T-helper 2 cell (primary cell): ENCODE measurements around the gene TUBGCP3.

Experiments
- DNase-seq, 5 experiments: peaks; one replicate each; pipeline versions ENCODE4 v3.0.0 to v3.0.0-alpha.2; 2012 to 2022

The TUBGCP3 gene

GRCh38 chr13:112451512-112452379 lies 136.2 kb downstream of the TUBGCP3 start:
- DNase-seq: no peak

GRCh38 chr13:112450904-112451240 lies 137.1 kb downstream of the TUBGCP3 start:
- DNase-seq: no peak

- no peak for DNase-seq
Observed at GRCh38 chr13:112450118-112450903, 137.6 kb downstream of the TUBGCP3 start.

GRCh38 chr13:112449545-112449930 lies 138.4 kb downstream of the TUBGCP3 start:
- no peak for DNase-seq

GRCh38 chr13:112448621-112449544 lies 139.1 kb downstream of the TUBGCP3 start:
- DNase-seq: no peak

GRCh38 chr13:112447761-112448603 lies 140.0 kb downstream of the TUBGCP3 start:
- no peak for DNase-seq

GRCh38 chr13:112447306-112447705 lies 140.6 kb downstream of the TUBGCP3 start:
- DNase-seq: no peak

GRCh38 chr13:112446867-112447266 lies 141.1 kb downstream of the TUBGCP3 start:
- DNase-seq: no peak

GRCh38 chr13:112446347-112446861 lies 141.5 kb downstream of the TUBGCP3 start:
- no peak for DNase-seq

- no peak for DNase-seq
Observed at GRCh38 chr13:112445411-112446271, 142.3 kb downstream of the TUBGCP3 start.

GRCh38 chr13:112444416-112445399 lies 143.2 kb downstream of the TUBGCP3 start:
- no peak for DNase-seq

- DNase-seq: peak in 1 of 5 experiments; percentile 45
Observed at GRCh38 chr13:112443995-112444311, 144.0 kb downstream of the TUBGCP3 start.

- no peak for DNase-seq
Observed at GRCh38 chr13:112443191-112443994, 144.6 kb downstream of the TUBGCP3 start.

- no peak for DNase-seq
Observed at GRCh38 chr13:112442483-112443090, 145.4 kb downstream of the TUBGCP3 start.

- no peak for DNase-seq
Observed at GRCh38 chr13:112441779-112442310, 146.1 kb downstream of the TUBGCP3 start.

GRCh38 chr13:112441226-112441625 lies 146.7 kb downstream of the TUBGCP3 start:
- no peak for DNase-seq

GRCh38 chr13:112438515-112438914 lies 149.4 kb downstream of the TUBGCP3 start:
- DNase-seq: no peak

- DNase-seq: no peak
Observed at GRCh38 chr13:112438094-112438493, 149.9 kb downstream of the TUBGCP3 start.
